Ovary (tissue), 9 donors: ENCODE results near the gene NRN1L. TPM values are rescaled to one million over a fixed set of nuclear protein-coding genes. Genes with fewer than 3 reads are reported as not detected.

Experiments used
- DNase-seq, 5 donors: peaks; one replicate each; pipeline ENCODE4 v3.0.0-alpha.2; 2019 to 2020
- H3K27ac ChIP-seq, 2 donors: fragments of 200-600 bp; one replicate each; pipeline versions ENCODE4 v1.5.1 to v1.8.0; 2019 to 2022
- H3K27me3 ChIP-seq: fragments of 200-600 bp; one replicate; pipeline ENCODE4 v1.8.0; 2022
- H3K36me3 ChIP-seq: fragments of 200-600 bp; sonication (generic); one replicate; pipeline ENCODE4 v1.5.1; 2019
- H3K4me1 ChIP-seq: one replicate; pipeline ENCODE4 v1.8.1; 2013; ENCODE audit warnings: mild to moderate bottlenecking, moderate library complexity; ENCODE audit not compliant: insufficient read depth
- H3K4me3 ChIP-seq: fragments of 200-600 bp; sonication (generic); one replicate; pipeline ENCODE4 v1.5.1; 2017
- H3K9me3 ChIP-seq, 2 donors: fragments of 200-600 bp in 1 of 2; sonication (generic) in 1 of 2; one replicate each; pipeline versions ENCODE4 v1.5.1 to v1.8.1; 2013 to 2019; ENCODE audit warnings: mild to moderate bottlenecking in 1 of 2, moderate library complexity in 1 of 2
- CTCF ChIP-seq, 3 donors: fragments of 450-650 bp in 2 of 3; fragments of 200-600 bp in 1 of 3; IDR thresholded peaks; one replicate each; pipeline versions ENCODE4 v1.5.1 to v1.8.0; 2016 to 2022; ENCODE audit warnings: antibody characterized with exemption in 3 of 3, mild to moderate bottlenecking in 1 of 3
- EP300 ChIP-seq: sonication (generic); formaldehyde crosslinking; IDR thresholded peaks from one replicate; pipeline ENCODE4 v1.6.1; 2017; ENCODE audit warnings: antibody characterized with exemption
- POLR2A ChIP-seq: fragments of 450-650 bp; IDR thresholded peaks from one replicate; pipeline ENCODE4 v1.6.1; 2017; ENCODE audit warnings: antibody characterized with exemption, mild to moderate bottlenecking, moderate library complexity
- WGBS, 3 donors: extraction: QIAGEN DNeasy Blood & Tissue Kit in 1 of 3; methylation state at CpG; one replicate each; pipeline versions ENCODE4 v1.1.5 to v1.1.7; 2013 to 2017; 5-methylcytosine and 5-hydroxymethylcytosine counted together
- intact Hi-C, 4 donors: fragments of 100-400 bp; cut with DNase I; formaldehyde crosslinking; loops; one replicate each; pipeline versions ENCODE4 v1.11.0 to v1.15.1; 2022 to 2023
- polyA plus RNA-seq, 2 donors: library from polyadenylated mRNA; stranded (reverse); fragments of 200-250 nt in 1 of 2; fragments of 350-450 nt in 1 of 2; fragmentation: Illumina TruSeq in 1 of 2; extraction: RNeasy Lipid Tissue Mini Kit (QIAGEN cat#74804) in 1 of 2; gene quantifications; one replicate each; pipeline ENCODE4 v1.2.3, GENCODE V29; 2013 to 2014
- total RNA-seq, 7 donors: library from RNA; depleted of rRNA in 2 of 7; stranded (reverse); fragments of >200 nt in 2 of 7; fragmentation: NEBNext Ultra II Directional in 3 of 7; extraction: Animal tissue kit (Norgen Biotek cat#: 25700) in 3 of 7; gene quantifications; one replicate each; pipeline versions ENCODE4 v1.1.0 to v1.2.4, GENCODE V29; 2016 to 2023
- donor health status: DM: no; HTN: no; CAD: no; lungs with moderate emphysema.
- donor health status: DM: no; HTN: no; CAD: no.
- donor health status: Bipolar disorder and iron deficiency.
- donor health status: DM: yes; HTN: yes; CAD: no.
- donor health status: DM: no; HTN: no; CAD: no.
- donor health status: DM: yes; HTN: yes; CAD: no.

The NRN1L gene
- total and polyA plus RNA-seq, 9 donors = 0.95 to 4.7 (median 2.6) TPM; not detected in 1

- no peak for DNase-seq
- no peaks in the 10 kb centered on the region for H3K27me3 ChIP-seq
- H3K27ac ChIP-seq = no peak overlapping the region
- 88 to 93% (median 88%) methylated on average over 12 to 13 of the region's 13 CpGs for WGBS, 3 donors
- no peaks in the 10 kb centered on the region for H3K36me3 ChIP-seq
- TF ChIP-seq CTCF (IDR thresholded peaks at IDR 0.05) (no peak), POLR2A (no peak)
- no peak overlapping the region for H3K4me3 ChIP-seq
- no peaks in the 10 kb centered on the region for H3K9me3 ChIP-seq
- H3K4me1 ChIP-seq = peaks cover 6% of the 10 kb centered on the region
- intact Hi-C loops = loop anchor here in 3 of 4 donors (5.0 kb wide), 1 partner anchor 47 kb away; no protein-coding TSS in a partner anchor
These were observed 4.1 kb upstream of the NRN1L start for GRCh38 chr16:67880584-67880983.

- WGBS, 3 donors = 84 to 92% (median 87%) methylated on average over 21 of the region's 21 CpGs
- Histone ChIP-seq H3K4me3 (no peak overlapping the region), H3K9me3 (no peaks in the 10 kb centered on the region), H3K27me3 (no peaks in the 10 kb centered on the region), H3K4me1 (peaks cover 6% of the 10 kb centered on the region), H3K36me3 (no peaks in the 10 kb centered on the region), H3K27ac (no peak overlapping the region)
- DNase-seq = no peak
- intact Hi-C loops = loop anchor here in 3 of 4 donors (5.0 kb wide), 1 partner anchor 46 kb away; no protein-coding TSS in a partner anchor
- TF ChIP-seq EP300 (no peak), CTCF (IDR thresholded peaks at IDR 0.05) (no peak), POLR2A (no peak)
These were observed 3.0 kb upstream of the NRN1L start for GRCh38 chr16:67881621-67882161.

DNA sequence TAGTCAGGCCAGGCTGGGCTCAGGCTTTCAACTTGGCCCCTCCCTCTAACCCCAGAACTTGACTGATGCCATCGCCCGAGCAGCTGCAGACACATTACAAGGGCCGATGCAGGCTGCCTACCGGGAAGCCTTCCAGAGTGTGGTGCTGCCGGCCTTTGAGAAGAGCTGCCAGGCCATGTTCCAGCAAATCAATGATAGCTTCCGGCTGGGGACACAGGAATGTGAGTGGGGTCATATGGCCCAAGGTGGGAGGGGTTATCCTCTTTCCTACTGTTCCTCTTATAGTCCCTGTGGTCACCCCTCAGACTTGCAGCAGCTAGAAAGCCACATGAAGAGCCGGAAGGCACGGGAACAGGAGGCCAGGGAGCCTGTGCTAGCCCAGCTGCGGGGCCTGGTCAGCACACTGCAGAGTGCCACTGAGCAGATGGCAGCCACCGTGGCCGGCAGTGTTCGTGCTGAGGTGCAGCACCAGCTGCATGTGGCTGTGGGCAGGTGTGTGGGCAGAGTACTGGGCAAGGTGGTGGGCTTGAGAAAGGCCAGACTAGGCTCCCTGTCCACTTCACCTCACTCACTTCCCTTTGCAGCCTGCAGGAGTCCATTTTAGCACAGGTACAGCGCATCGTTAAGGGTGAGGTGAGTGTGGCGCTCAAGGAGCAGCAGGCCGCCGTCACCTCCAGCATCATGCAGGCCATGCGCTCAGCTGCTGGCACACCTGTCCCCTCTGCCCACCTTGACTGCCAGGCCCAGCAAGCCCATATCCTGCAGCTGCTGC is 2.1 kb upstream of the NRN1L start:
- H3K27ac ChIP-seq = no peak overlapping the region

More for the DNA sequence above, 2.1 kb upstream of the NRN1L start:
- Histone ChIP-seq H3K4me3 (no peak overlapping the region), H3K4me1 (peaks cover 6% of the 10 kb centered on the region), H3K27me3 (no peaks in the 10 kb centered on the region), H3K9me3 (no peaks in the 10 kb centered on the region), H3K36me3 (no peaks in the 10 kb centered on the region)
- 59 to 70% (median 60%) methylated on average over 18 of the region's 18 CpGs for WGBS, 3 donors
- no peak for TF ChIP-seq EP300
- no peak for TF ChIP-seq CTCF (IDR thresholded peaks at IDR 0.05)
- TF ChIP-seq POLR2A = no peak
- no peak for DNase-seq
- intact Hi-C loops = loop anchor here in 3 of 4 donors (5.0 kb wide), 1 partner anchor 45 kb away; no protein-coding TSS in a partner anchor
